ENCODE data around the gene KCNQ1.
"Not testable (repeated sequence)": the region's sequence is repeated elsewhere in the genome, so short reads cannot be mapped to it uniquely, and the experiment has no call there.

KCNQ1 gene

GRCh38 chr11:2472428-2473186, 27.8 kb downstream of the KCNQ1 start:
- DNase-seq (ENCODE audit: low read depth in 2 of 2) = no peak

- DNase-seq (ENCODE audit: low read depth in 2 of 2) = no peak
Observed at GRCh38 chr11:2473361-2474058, 28.7 kb downstream of the KCNQ1 start.

- no peak for DNase-seq (ENCODE audit: low read depth in 2 of 2)
Observed at GRCh38 chr11:2474059-2474901, 29.5 kb downstream of the KCNQ1 start.

- DNase-seq (ENCODE audit: low read depth in 2 of 2) = no peak
Observed at GRCh38 chr11:2475136-2475918, 30.5 kb downstream of the KCNQ1 start.

- DNase-seq (ENCODE audit: low read depth in 2 of 2) = no peak
Observed at GRCh38 chr11:2477254-2477653, 32.4 kb downstream of the KCNQ1 start.

GRCh38 chr11:2477936-2478335, 33.1 kb downstream of the KCNQ1 start:
- no peak for DNase-seq (ENCODE audit: low read depth in 2 of 2)

- DNase-seq (ENCODE audit: low read depth in 2 of 2) = not testable (repeated sequence)
Observed at GRCh38 chr11:2480067-2480873, 35.5 kb downstream of the KCNQ1 start.

- DNase-seq (ENCODE audit: low read depth in 2 of 2) = no peak
Observed at GRCh38 chr11:2480874-2481220, 36.0 kb downstream of the KCNQ1 start.

- DNase-seq (ENCODE audit: low read depth in 2 of 2) = no peak
Observed at GRCh38 chr11:2481253-2481652, 36.4 kb downstream of the KCNQ1 start.

- no peak for DNase-seq (ENCODE audit: low read depth in 2 of 2)
Observed at GRCh38 chr11:2482204-2482603, 37.4 kb downstream of the KCNQ1 start.

- DNase-seq (ENCODE audit: low read depth in 2 of 2) = no peak
Observed at GRCh38 chr11:2482745-2483144, 37.9 kb downstream of the KCNQ1 start.

GRCh38 chr11:2483426-2483825, 38.6 kb downstream of the KCNQ1 start:
- DNase-seq (ENCODE audit: low read depth in 2 of 2) = no peak

- DNase-seq (ENCODE audit: low read depth in 2 of 2) = no peak
Observed at GRCh38 chr11:2484576-2485125, 39.8 kb downstream of the KCNQ1 start.

- no peak for DNase-seq (ENCODE audit: low read depth in 2 of 2)
Observed at GRCh38 chr11:2488004-2488403, 43.2 kb downstream of the KCNQ1 start.

GRCh38 chr11:2489083-2489482, 44.3 kb downstream of the KCNQ1 start:
- no peak for DNase-seq (ENCODE audit: low read depth in 2 of 2)

- not testable (repeated sequence) for DNase-seq (ENCODE audit: low read depth in 2 of 2)
Observed at GRCh38 chr11:2497951-2498350, 53.1 kb downstream of the KCNQ1 start.

- DNase-seq (ENCODE audit: low read depth in 2 of 2) = no peak
Observed at GRCh38 chr11:2498750-2499149, 53.9 kb downstream of the KCNQ1 start.

GRCh38 chr11:2507212-2507901, 62.5 kb downstream of the KCNQ1 start:
- no peak for DNase-seq (ENCODE audit: low read depth in 2 of 2)

GRCh38 chr11:2507945-2508749, 63.3 kb downstream of the KCNQ1 start:
- no peak for DNase-seq (ENCODE audit: low read depth in 2 of 2)

Data from stimulated activated CD4-positive, alpha-beta T cell treated with anti-CD3 and anti-CD28 coated beads, Interleukin-12 subunit alpha, Interleukin-12 subunit beta, amount 100 ng/mL, for 24 hours (primary cell).